RPMI7951 (cell line): ENCODE results near the gene NOX3. TPM values are rescaled to one million over a fixed set of nuclear protein-coding genes. Genes with fewer than 3 reads are reported as not detected.
A peak's percentile ranks its signal among the peaks of the same experiment; 100 is the strongest.

ENCODE experiments used
- DNase-seq: peaks from one replicate; pipeline ENCODE4 v3.0.0-alpha.2; 2012; ENCODE audit warnings: low read depth
- total RNA-seq: library from RNA; depleted of rRNA; stranded (reverse); fragments of >200 nt; shearing (Covaris generic); gene quantifications from 2 replicates; pipeline ENCODE4 v1.2.3, GENCODE V29; 2014

Gene NOX3
- total RNA-seq, 1 experiment from 2014 or later: not detected

GRCh38 chr6:155434829-155435423 lies 20.7 kb downstream of the NOX3 start:
- DNase-seq: no peak

DNA sequence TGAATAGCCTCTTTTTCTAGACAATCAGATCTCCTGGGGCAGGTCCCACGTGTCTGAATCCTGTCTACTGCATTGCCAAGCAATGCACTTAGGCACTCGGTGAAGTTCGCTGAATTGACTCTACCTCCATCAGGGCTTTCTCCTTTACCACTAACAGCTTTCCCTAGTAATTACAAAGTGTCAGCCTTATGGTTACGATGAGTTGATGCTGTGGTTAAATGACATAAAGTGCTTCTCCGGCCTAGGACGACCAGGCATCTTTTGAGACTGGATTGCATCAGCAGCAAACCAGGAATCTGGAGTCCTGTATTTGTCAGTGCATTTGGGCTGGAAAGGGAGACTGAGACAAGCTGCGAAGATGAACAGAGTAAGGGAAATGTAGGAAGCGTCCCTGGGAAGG lies 21.5 kb downstream of the NOX3 start:
- no peak for DNase-seq

- DNase-seq: no peak
These were observed 23.3 kb downstream of the NOX3 start for GRCh38 chr6:155432293-155432692.

GRCh38 chr6:155429321-155429893 lies 26.2 kb downstream of the NOX3 start:
- DNase-seq: no peak

- no peak for DNase-seq
These were observed 29.2 kb downstream of the NOX3 start for GRCh38 chr6:155426408-155426945.

DNA sequence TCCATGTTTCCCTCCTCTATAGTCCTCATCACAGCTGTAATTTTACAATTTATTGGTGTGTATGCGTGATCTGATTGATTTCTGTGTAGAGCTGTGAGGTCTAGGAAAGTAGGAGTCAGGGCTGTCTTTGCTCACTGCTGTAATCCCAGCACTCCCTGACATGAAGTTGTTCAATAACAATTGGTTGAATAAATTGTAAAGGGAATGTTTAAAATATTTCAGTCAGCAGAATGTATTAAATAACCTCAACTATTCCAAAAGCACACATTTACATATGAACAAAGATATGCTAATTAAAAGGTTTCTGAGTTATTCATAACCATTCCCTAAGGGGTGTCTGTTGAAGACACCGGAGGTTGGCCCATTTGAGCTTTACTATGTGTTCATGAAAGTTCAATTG lies 31.5 kb downstream of the NOX3 start:
- no peak for DNase-seq

DNA sequence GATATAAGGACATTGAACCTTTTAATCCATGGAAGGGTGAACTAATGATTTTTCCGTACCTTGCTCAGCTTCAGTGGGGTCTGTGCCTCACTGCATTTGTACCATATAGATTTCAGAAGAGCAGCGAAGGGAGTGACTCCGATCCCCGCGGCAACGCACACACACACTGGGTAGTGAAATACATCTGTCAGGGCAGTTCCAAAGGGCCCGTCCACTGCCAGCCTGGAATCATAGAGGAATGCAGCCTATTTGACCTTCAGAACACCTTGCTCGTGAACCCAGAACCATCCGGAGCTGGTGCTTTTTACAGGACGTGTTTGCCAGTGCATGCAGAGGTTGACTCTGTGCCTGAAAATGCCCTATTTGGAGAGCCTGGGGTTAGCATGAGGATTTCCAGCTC lies 33.0 kb downstream of the NOX3 start:
- no peak for DNase-seq

- no peak for DNase-seq
These were observed 35.1 kb downstream of the NOX3 start for GRCh38 chr6:155420492-155420891.

- peak; percentile 68 for DNase-seq
These were observed 36.5 kb downstream of the NOX3 start for GRCh38 chr6:155419161-155419560.

DNA sequence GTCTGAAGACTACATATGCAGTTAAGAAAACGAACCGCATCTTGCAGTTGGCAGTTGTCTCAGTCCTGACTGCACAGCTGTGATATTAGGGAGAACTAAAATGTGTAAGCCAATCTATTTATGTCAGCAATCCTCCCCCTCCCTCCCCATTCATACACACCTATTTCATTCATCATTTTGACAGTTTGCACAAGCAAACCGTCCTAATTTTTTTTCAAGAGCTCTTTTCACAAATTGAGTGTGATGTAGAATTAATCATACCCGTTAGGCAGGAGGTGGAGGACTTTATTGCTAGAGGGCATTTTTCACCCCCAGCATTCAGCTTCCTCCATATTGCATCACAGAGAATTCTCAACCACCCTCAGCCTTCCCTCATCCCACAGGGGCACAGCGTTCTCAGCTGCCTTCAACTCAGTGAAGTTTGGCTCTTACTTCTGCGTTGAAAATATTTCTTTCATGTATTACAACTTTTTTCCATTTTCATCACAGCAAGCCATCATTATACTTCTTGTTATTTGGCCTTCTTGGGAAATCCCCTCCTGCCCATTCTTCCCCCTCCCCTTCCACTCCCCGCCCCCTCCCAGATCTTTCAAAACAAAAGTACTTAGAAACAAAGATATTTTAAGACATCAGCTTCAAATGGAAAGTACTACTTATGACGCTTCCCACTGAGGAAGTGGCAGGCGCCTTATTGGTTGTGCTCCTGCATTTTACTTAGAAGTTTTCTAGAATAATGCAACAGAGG lies 37.5 kb downstream of the NOX3 start:
- DNase-seq: peak; percentile 84

DNA sequence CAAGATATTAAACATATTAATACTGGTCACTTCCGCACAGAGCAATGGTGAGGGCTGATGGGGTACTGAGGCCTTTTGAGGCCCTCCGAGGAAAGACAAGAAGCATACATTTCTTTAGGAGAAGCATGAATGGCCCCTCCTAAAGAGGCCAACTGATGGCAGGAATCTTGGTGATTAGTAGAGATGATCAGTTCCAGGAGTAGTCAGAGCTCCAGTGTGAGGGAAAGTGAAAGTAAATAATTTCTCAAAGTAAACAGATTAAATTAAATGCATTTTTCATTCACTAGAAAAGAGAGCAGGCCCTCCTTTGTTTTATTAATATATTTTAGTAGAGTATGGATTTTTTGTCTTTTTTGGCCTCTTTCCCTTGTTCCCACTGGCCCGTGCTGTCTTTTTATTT lies 38.2 kb downstream of the NOX3 start:
- peak; percentile 30 for DNase-seq

DNA sequence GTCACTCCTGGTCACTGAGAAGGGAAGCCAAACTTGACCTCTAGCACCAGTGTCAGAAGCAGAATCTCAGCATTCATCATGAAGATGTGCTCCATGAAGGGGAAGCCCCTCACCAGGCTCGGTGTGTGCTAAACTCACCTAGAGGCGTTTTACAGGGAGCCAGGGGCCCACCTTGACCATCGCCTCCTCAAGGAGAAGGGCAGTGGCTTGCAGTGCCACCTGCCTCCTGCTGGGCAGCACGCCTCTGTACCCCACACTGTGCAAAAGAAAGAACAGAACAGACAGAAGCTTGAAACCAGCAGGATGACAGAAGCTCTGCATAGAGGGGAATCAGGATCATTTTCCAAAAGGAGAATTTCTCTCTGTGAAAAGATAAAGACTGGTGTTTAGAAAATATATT lies 39.7 kb downstream of the NOX3 start:
- DNase-seq: no peak

DNA sequence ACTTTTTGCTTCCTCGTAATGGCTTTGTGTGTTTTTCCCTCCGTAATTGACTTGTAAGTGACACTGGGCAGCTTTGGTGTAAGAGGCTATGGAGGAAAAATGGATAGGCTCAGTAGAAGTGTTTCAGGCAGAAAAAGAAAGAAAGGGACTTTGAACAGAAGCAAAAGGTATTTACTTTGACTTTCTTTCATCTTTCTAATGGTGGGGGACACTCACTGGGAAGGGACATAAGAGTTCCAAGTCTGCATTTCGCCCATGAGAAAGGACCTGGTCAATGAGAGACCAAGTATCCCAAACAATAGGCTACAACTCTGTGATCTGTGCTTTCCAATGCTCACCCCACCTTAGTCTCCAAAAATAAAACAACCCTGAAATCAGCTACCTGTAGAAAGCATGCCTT lies 41.6 kb downstream of the NOX3 start:
- no peak for DNase-seq

- no peak for DNase-seq
These were observed 43.3 kb downstream of the NOX3 start for GRCh38 chr6:155412335-155412734.

- no peak for DNase-seq
These were observed 44.2 kb downstream of the NOX3 start for GRCh38 chr6:155411154-155412052.

GRCh38 chr6:155409391-155409790 lies 46.2 kb downstream of the NOX3 start:
- DNase-seq: no peak

- no peak for DNase-seq
These were observed 46.7 kb downstream of the NOX3 start for GRCh38 chr6:155408981-155409380.

- no peak for DNase-seq
These were observed 47.4 kb downstream of the NOX3 start for GRCh38 chr6:155408231-155408630.

- no peak for DNase-seq
These were observed 48.8 kb downstream of the NOX3 start for GRCh38 chr6:155406801-155407200.

GRCh38 chr6:155404937-155405336 lies 50.7 kb downstream of the NOX3 start:
- DNase-seq: no peak

DNA sequence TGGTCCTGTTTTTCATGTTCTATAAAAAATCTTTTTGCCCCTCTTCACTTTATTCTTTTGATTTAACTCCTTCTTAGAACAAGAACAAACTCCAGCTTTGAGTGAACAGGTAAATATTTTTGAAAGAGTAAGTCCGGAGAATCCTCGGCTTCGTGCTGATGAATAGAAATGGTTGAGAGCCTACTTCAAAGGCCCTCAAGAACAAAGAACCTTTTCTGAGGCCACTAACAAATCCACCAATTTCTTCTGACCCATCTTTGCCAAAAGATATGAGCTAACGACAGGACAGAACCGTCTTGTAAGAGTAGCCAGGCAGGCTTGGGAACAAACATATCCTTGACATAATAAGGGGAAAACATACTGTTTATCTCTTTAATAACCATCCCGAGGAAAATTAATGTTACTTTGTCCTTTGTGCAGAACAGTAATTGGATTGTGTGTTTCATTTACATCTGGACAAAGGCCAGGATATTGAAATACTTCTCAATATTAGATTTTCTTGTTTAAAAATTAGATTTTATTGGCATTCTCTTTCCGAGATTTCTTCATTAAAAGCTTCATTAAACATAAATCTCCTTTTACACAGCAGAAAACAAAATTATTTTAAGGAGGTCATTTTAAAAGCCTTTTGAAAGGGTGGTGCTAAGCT lies 52.9 kb downstream of the NOX3 start:
- DNase-seq: no peak

DNA sequence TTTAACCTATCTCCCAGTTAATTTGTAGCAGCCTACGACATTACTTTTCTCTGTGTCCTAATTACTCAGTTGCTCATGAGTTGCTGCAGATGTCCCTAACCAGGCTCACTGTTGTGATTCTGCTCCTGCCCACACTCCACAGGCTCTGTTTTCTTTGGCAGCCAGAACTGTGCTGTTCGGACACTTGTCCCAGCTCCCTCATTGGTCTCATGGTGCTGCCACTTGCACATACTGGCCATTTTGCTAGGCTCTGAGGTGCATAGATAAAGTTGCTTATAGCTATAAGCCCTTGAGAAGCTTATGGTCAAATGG lies 55.0 kb downstream of the NOX3 start:
- DNase-seq: peak; percentile 39
